H1 (cell line): Measurements from ENCODE around the gene CD4. TPM values are rescaled to one million over a fixed set of nuclear protein-coding genes. Genes with fewer than 3 reads are reported as not detected.

Experiments used
- ASH2L ChIP-seq: fragments of 200-600, 300-600 bp; sonication (generic); IDR thresholded peaks from one replicate; pipeline ENCODE4 v1.7.1; 2017; ENCODE audit warnings: low read length
- CHD7 ChIP-seq: fragments of 300-600 bp; sonication (generic); IDR thresholded peaks from 2 replicates; pipeline ENCODE4 v1.7.1; 2012; ENCODE audit warnings: low read length, moderate library complexity, mild to moderate bottlenecking, inconsistent platforms; ENCODE audit not compliant: insufficient replicate concordance
- CTBP2 ChIP-seq: IDR thresholded peaks from 2 replicates; pipeline ENCODE4 v1.7.0; 2011; ENCODE audit warnings: borderline replicate concordance, mild to moderate bottlenecking, moderate library complexity, mixed read lengths, low read length; ENCODE audit not compliant: insufficient read depth, insufficient read length
- EGR1 ChIP-seq: IDR thresholded peaks from 2 replicates; pipeline ENCODE4 v1.6.1; 2011; ENCODE audit warnings: low read depth, low read length, borderline replicate concordance
- HDAC2 ChIP-seq, 2 experiments: fragments of 300-600 bp in 1 of 2; sonication (generic) in 1 of 2; IDR thresholded peaks; 2 replicates each; pipeline ENCODE4 v1.6.1; 2011 to 2012; ENCODE audit warnings: low read depth in 2 of 2, low read length in 2 of 2, mild to moderate bottlenecking in 2 of 2, moderate library complexity in 2 of 2, borderline replicate concordance in 1 of 2, inconsistent platforms in 1 of 2
- JUND ChIP-seq: IDR thresholded peaks from 2 replicates; pipeline ENCODE4 v1.6.1; 2011; ENCODE audit warnings: mild to moderate bottlenecking, improper control_type of control experiment, low read length
- NRF1 ChIP-seq: IDR thresholded peaks from 2 replicates; pipeline ENCODE4 v1.6.1; 2011; ENCODE audit warnings: mild to moderate bottlenecking, low read depth, low read length, improper control_type of control experiment
- RAD21 ChIP-seq, 2 experiments: IDR thresholded peaks in 1 of 2; conservative IDR thresholded peaks in 1 of 2; 2 replicates each; pipeline ENCODE4 v1.6.1; 2011; ENCODE audit warnings: low read depth in 2 of 2, low read length in 2 of 2, improper control_type of control experiment in 1 of 2, inconsistent platforms in 1 of 2, mild to moderate bottlenecking in 1 of 2, moderate library complexity in 1 of 2
- RBBP5 ChIP-seq: IDR thresholded peaks from 2 replicates; pipeline ENCODE4 v1.7.1; 2012; ENCODE audit warnings: low read depth, mild to moderate bottlenecking, inconsistent platforms, low read length, moderate library complexity, borderline replicate concordance
- TAF1 ChIP-seq: IDR thresholded peaks from 2 replicates; pipeline ENCODE4 v1.6.1; 2011; ENCODE audit warnings: mild to moderate bottlenecking, low read depth, low read length
- TAF7 ChIP-seq: optimal IDR thresholded peaks from 2 replicates; pipeline ENCODE3; 2011; ENCODE audit warnings: low read depth, mild to moderate bottlenecking, inconsistent platforms, low read length, moderate library complexity, borderline replicate concordance
- TCF12 ChIP-seq: IDR thresholded peaks from 2 replicates; pipeline ENCODE4 v1.6.1; 2011; ENCODE audit warnings: low read depth, mild to moderate bottlenecking, low read length
- polyA plus RNA-seq, 7 experiments: library from polyadenylated mRNA; depleted of rRNA in 3 of 7; stranded (reverse) in 5 of 7; unstranded in 2 of 7; fragments of >200 nt in 5 of 7; fragments of 200-250 nt in 2 of 7; gene quantifications; 1 replicate in 5 of 7; 2 replicates in 1 of 7; 4 replicates in 1 of 7; pipeline versions ENCODE4 v1.2.1 to v1.2.3, GENCODE V29; 2011 to 2013; ENCODE audit warnings: missing spikeins in 2 of 7, mixed read lengths in 2 of 7
- total RNA-seq: library from RNA; stranded (reverse); fragmentation: NEBNext Ultra II Directional; extraction: Animal tissue kit (Norgen Biotek cat#: 25700); gene quantifications from 2 replicates; pipeline ENCODE4 v1.2.1, GENCODE V29; 2021

Gene CD4
- total and polyA plus RNA-seq, 2 of the 8 experiments (the other 6 are each of a cell fraction or from before 2014, with no cell fraction given): 3.4 to 5.1 TPM

- TF ChIP-seq CHD7 (no peak), RBBP5 (no peak), NRF1 (no peak), EGR1 (no peak), HDAC2 (IDR thresholded peaks at IDR 0.05; ENCODE audit: borderline replicate concordance in 1 of 2, low read depth in 2 of 2, low read length in 2 of 2) (no peak), TCF12 (no peak), ASH2L (no peak), CTBP2 (no peak), TAF7 (no peak), JUND (no peak), TAF1 (no peak), RAD21 (IDR thresholded peaks at IDR 0.05 in 1 of 2, conservative IDR thresholded peaks at IDR 0.05 in 1 of 2; ENCODE audit: low read depth in 2 of 2, low read length in 2 of 2) (no peak)
Observed at GRCh38 chr12:6830999-6831398, 41.7 kb downstream of the CD4 start (continued).
